Hepatocyte (in vitro differentiated cells): ENCODE measurements around the gene DYRK2. TPM values are rescaled to one million over a fixed set of nuclear protein-coding genes. Genes with fewer than 3 reads are reported as not detected.

Source experiments
- DNase-seq: peaks from one replicate; pipeline ENCODE4 v3.0.0-alpha.2; 2016; ENCODE audit warnings: low spot score
- H2AFZ ChIP-seq: fragments of 200-600 bp; sonication (generic); 2 replicates; pipeline ENCODE4 v1.6.0; 2016; ENCODE audit warnings: antibody characterized with exemption, mild to moderate bottlenecking
- H3K27ac ChIP-seq: fragments of 200-600 bp; sonication (generic); 2 replicates; pipeline ENCODE4 v1.5.1; 2016; ENCODE audit warnings: mild to moderate bottlenecking
- H3K27me3 ChIP-seq: fragments of 200-600 bp; sonication (generic); 2 replicates; pipeline ENCODE4 v1.6.1; 2016
- H3K36me3 ChIP-seq: fragments of 200-600 bp; sonication (generic); replicated peaks from 2 replicates; pipeline ENCODE4 v1.5.1; 2016; ENCODE audit warnings: low read depth; ENCODE audit not compliant: insufficient read depth
- H3K4me1 ChIP-seq: fragments of 200-600 bp; sonication (generic); 2 replicates; pipeline ENCODE4 v1.5.1; 2016; ENCODE audit warnings: mild to moderate bottlenecking, moderate library complexity; ENCODE audit not compliant: insufficient read depth
- H3K4me2 ChIP-seq: fragments of 200-600 bp; sonication (generic); 2 replicates; pipeline ENCODE4 v1.6.0; 2016
- H3K4me3 ChIP-seq: fragments of 200-600 bp; sonication (generic); 2 replicates; pipeline ENCODE4 v1.5.1; 2016; ENCODE audit warnings: mild to moderate bottlenecking
- H3K79me2 ChIP-seq: fragments of 200-600 bp; sonication (generic); 2 replicates; pipeline ENCODE4 v1.6.0; 2017; ENCODE audit warnings: mild to moderate bottlenecking
- H3K9me2 ChIP-seq: fragments of 200-600 bp; sonication (generic); replicated peaks from 2 replicates; pipeline ENCODE4 v1.6.0; 2017; ENCODE audit warnings: mild to moderate bottlenecking; ENCODE audit not compliant: insufficient read depth
- H3K9me3 ChIP-seq: fragments of 200-600 bp; sonication (generic); 2 replicates; pipeline ENCODE4 v1.5.1; 2016; ENCODE audit warnings: low read depth, mild to moderate bottlenecking
- H4K20me1 ChIP-seq: fragments of 200-600 bp; sonication (generic); 2 replicates; pipeline ENCODE4 v1.6.0; 2016; ENCODE audit warnings: mild to moderate bottlenecking; ENCODE audit not compliant: insufficient read depth, poor library complexity, severe bottlenecking
- EZH2 ChIP-seq: fragments of 200-600 bp; sonication (generic); IDR thresholded peaks from 2 replicates; pipeline ENCODE4 v1.6.1; 2016; ENCODE audit warnings: antibody characterized with exemption, mild to moderate bottlenecking, borderline replicate concordance
- EZH2phosphoT487 ChIP-seq: fragments of 200-600 bp; sonication (generic); IDR thresholded peaks from one replicate; pipeline ENCODE4 v1.6.1; 2018; ENCODE audit warnings: antibody characterized with exemption, mild to moderate bottlenecking, low read depth, moderate library complexity; ENCODE audit not compliant: unreplicated experiment, severe bottlenecking
- WGBS: methylation state at CpG from one replicate; pipeline ENCODE4 v1.1.6; 2016; ENCODE audit warnings: low lambda C conversion rate; ENCODE audit errors: missing lambda C conversion rate; 5-methylcytosine and 5-hydroxymethylcytosine counted together
- polyA plus RNA-seq: library from polyadenylated mRNA; unstranded; fragments of >200 nt; fragmentation: Nextera tagmentation; extraction: Ambion mirVana; gene quantifications from 2 replicates; pipeline ENCODE4 v1.2.1, GENCODE V29; 2016
- total RNA-seq: library from RNA; depleted of rRNA; stranded (reverse); fragments of >200 nt; gene quantifications from 2 replicates; pipeline ENCODE4 v1.2.3, GENCODE V29; 2014
- TF ChIP-seq, protein P1 (sequence below): fragments of 200-600 bp; sonication (generic); IDR thresholded peaks from 2 replicates; pipeline ENCODE4 v1.5.1; 2016; ENCODE audit warnings: antibody characterized with exemption, mild to moderate bottlenecking; ENCODE audit not compliant: poor library complexity

Gene DYRK2
- total and polyA plus RNA-seq, 2 experiments from 2014 or later, result 18.4 to 39.2 TPM

DNA sequence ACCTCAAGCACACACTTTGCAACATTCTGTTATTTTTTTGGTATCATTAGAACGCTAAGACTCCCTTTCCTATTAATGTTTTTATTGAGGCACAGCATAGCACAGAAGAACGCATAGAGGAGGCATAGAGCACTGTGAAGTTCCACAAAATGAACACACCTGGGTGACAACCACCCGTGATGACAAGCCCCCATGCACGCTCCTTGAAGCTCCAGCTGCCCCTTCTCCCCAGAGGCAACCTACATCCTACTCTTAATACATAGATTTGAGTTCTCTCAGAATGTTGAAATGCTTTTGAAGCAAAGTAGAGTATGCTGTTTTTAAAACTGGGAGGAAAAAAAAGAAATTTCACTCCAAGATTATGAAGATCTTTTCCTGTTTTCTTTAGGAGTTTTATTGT lies 55.5 kb downstream of the DYRK2 start:
- Histone ChIP-seq H3K36me3 (no peaks in the 10 kb centered on the region), H4K20me1 (no peaks in the 10 kb centered on the region), H3K27me3 (no peaks in the 10 kb centered on the region), H3K9me3 (no peaks in the 10 kb centered on the region), H3K27ac (no peak overlapping the region), H3K9me2 (no peaks in the 10 kb centered on the region), H3K4me1 (peaks cover 9% of the 10 kb centered on the region), H3K4me3 (no peak overlapping the region), H3K4me2 (no peak overlapping the region), H3K79me2 (no peaks in the 10 kb centered on the region), H2AFZ (no peak overlapping the region)
- WGBS, result 88% methylated on average over 4 of the region's 4 CpGs
- no peak for DNase-seq
- TF ChIP-seq EZH2phosphoT487 (no peak), EZH2 (no peak)
- TF ChIP-seq, protein P1, sequence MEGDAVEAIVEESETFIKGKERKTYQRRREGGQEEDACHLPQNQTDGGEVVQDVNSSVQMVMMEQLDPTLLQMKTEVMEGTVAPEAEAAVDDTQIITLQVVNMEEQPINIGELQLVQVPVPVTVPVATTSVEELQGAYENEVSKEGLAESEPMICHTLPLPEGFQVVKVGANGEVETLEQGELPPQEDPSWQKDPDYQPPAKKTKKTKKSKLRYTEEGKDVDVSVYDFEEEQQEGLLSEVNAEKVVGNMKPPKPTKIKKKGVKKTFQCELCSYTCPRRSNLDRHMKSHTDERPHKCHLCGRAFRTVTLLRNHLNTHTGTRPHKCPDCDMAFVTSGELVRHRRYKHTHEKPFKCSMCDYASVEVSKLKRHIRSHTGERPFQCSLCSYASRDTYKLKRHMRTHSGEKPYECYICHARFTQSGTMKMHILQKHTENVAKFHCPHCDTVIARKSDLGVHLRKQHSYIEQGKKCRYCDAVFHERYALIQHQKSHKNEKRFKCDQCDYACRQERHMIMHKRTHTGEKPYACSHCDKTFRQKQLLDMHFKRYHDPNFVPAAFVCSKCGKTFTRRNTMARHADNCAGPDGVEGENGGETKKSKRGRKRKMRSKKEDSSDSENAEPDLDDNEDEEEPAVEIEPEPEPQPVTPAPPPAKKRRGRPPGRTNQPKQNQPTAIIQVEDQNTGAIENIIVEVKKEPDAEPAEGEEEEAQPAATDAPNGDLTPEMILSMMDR, result no peak

DNA sequence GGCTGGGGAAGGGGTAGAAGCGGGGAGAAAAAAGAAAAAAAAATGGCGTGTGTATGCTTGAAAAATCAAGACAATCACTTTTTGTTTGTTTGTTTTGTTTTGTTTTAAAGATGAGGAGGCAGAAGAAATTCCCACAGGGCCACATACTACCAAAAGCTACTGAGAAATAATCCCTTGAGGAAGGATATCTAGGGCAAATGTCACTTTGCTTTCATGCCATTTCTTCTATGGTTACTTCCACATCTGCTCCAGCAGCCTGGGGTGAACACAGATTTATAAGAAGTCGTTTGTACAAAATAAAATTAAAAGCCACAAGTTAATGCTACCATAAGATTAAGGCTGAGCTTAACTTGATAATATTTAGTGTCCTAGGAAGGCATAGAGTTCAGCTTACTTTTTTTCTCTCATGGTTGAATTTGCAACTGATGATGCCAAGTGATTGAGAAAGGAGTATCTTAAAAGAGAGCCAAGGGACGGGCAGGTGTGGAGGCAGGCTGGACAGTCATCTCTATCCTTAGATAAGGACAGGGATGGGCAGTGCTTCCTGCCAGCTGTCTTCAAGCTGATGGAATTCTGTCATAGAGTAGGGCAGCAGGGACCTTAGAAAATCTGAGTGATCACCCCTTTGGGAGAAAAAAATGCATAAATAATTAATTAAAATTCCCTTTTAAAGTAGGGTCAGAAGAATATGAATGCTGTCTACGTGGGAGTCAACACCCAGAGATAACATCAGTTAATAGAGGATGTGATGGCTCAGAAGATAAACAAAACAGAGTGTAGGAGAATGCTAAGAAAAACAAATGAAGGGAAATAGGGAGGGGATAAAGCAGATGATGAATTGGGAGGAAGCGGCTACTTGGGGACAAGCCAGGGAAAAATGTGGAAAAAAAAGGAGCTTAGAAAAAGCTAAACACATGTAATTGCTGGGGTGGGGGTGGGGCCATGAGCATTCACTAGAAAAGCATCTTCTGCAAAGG lies 57.1 kb downstream of the DYRK2 start:
- DNase-seq, result no peak
- H3K4me1 ChIP-seq, result peaks cover 15% of the 10 kb centered on the region
- H3K27ac ChIP-seq, result no peak overlapping the region
- H4K20me1 ChIP-seq, result no peaks in the 10 kb centered on the region
- TF ChIP-seq, protein P1, result no peak
- H3K36me3 ChIP-seq, result no peaks in the 10 kb centered on the region
- no peaks in the 10 kb centered on the region for H3K9me2 ChIP-seq
- WGBS, result 63% methylated on average over 6 of the region's 6 CpGs
- H3K4me3 ChIP-seq, result no peak overlapping the region
- no peak overlapping the region for H2AFZ ChIP-seq
- no peaks in the 10 kb centered on the region for H3K79me2 ChIP-seq
- H3K4me2 ChIP-seq, result no peak overlapping the region
- H3K27me3 ChIP-seq, result no peaks in the 10 kb centered on the region
- H3K9me3 ChIP-seq, result no peaks in the 10 kb centered on the region

DNA sequence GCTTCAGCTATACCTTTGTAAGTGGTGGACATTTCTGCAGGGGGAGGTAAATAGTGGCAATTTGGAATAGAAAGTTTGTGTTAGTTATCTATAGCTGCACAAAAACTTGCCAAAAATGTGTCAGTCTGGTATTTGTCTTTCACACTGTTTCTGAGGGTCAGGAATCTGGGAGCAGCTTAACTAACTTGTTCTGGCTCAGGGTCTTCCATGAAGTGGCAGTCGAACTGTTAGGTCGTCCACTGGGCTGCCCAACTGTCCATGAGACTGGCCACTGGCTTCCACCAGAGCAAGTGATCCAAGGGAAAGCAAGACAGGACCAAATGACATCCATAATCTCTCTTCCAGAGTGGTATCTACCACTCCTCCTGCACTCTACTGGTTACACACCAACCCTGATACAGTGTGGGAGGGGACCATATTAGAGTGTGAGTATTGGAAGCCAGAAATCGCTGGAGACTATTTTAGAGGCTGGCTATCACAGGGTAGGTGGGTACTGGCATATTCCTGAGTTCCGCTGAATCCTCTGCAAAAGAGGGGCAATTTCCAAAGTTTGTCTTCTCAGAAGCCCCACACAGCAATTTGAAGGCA lies 60.9 kb downstream of the DYRK2 start:
- no peak overlapping the region for H3K4me3 ChIP-seq
- no peaks in the 10 kb centered on the region for H3K36me3 ChIP-seq
- H4K20me1 ChIP-seq, result no peaks in the 10 kb centered on the region
- DNase-seq, result no peak
- no peaks in the 10 kb centered on the region for H3K9me2 ChIP-seq
- peak overlapping the region; percentile 81 for H3K27ac ChIP-seq
- H3K27me3 ChIP-seq, result no peaks in the 10 kb centered on the region
- no peaks in the 10 kb centered on the region for H3K79me2 ChIP-seq
- no peak overlapping the region for H3K4me2 ChIP-seq
- peaks cover 23% of the 10 kb centered on the region for H3K4me1 ChIP-seq
- TF ChIP-seq, protein P1, result no peak
- no peak for TF ChIP-seq EZH2phosphoT487
- H3K9me3 ChIP-seq, result no peaks in the 10 kb centered on the region
- WGBS, result 89% methylated on average over 4 of the region's 4 CpGs
- H2AFZ ChIP-seq, result no peak overlapping the region
